A673 (cell line): ENCODE data around the gene PPM1E.
"Not testable (repeated sequence)": the region's sequence is repeated elsewhere in the genome, so short reads cannot be mapped to it uniquely, and the experiment has no call there.

Experiments used
- EZH2 ChIP-seq: fragments of 200-600 bp; sonication (generic); IDR thresholded peaks from 2 replicates; pipeline ENCODE4 v1.6.1; 2017; ENCODE audit warnings: borderline replicate concordance, low read depth, mild to moderate bottlenecking, mixed read lengths, antibody characterized with exemption, low read length; ENCODE audit not compliant: poor library complexity, severe bottlenecking
- TF ChIP-seq, protein P1 (sequence below): fragments of 300-800, 200-600 bp; sonication (generic); conservative IDR thresholded peaks from 2 replicates; pipeline ENCODE4 v1.5.1; 2017; ENCODE audit warnings: low read depth, mild to moderate bottlenecking, antibody characterized with exemption, low read length, moderate library complexity, mixed read lengths

DNA sequence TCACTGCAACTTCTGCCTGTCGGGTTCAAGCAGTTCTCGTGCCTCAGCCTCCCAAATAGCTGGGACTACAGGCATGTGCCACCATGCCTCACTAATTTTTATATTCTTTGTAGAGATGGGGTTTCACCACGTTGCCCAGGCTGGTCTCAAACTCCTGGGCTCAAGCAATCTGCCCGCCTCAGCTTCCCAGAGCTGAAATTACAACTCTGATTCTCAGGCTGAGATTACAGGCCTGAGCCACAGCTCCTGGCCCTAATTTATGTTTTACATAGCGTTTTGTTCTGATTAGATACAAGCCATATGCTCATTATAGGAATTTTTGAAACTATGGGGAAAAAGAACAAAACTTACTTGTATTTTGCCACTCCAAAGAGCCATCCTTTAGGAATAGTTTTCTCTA lies 22.8 kb downstream of the PPM1E start:
- TF ChIP-seq, protein P1, sequence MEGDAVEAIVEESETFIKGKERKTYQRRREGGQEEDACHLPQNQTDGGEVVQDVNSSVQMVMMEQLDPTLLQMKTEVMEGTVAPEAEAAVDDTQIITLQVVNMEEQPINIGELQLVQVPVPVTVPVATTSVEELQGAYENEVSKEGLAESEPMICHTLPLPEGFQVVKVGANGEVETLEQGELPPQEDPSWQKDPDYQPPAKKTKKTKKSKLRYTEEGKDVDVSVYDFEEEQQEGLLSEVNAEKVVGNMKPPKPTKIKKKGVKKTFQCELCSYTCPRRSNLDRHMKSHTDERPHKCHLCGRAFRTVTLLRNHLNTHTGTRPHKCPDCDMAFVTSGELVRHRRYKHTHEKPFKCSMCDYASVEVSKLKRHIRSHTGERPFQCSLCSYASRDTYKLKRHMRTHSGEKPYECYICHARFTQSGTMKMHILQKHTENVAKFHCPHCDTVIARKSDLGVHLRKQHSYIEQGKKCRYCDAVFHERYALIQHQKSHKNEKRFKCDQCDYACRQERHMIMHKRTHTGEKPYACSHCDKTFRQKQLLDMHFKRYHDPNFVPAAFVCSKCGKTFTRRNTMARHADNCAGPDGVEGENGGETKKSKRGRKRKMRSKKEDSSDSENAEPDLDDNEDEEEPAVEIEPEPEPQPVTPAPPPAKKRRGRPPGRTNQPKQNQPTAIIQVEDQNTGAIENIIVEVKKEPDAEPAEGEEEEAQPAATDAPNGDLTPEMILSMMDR: not testable (repeated sequence)
- TF ChIP-seq EZH2: not testable (repeated sequence)
